Measurements from ENCODE around the gene RHOBTB1.
"Not testable (repeated sequence)": the region's sequence is repeated elsewhere in the genome, so short reads cannot be mapped to it uniquely, and the experiment has no call there.

Gene RHOBTB1

DNA sequence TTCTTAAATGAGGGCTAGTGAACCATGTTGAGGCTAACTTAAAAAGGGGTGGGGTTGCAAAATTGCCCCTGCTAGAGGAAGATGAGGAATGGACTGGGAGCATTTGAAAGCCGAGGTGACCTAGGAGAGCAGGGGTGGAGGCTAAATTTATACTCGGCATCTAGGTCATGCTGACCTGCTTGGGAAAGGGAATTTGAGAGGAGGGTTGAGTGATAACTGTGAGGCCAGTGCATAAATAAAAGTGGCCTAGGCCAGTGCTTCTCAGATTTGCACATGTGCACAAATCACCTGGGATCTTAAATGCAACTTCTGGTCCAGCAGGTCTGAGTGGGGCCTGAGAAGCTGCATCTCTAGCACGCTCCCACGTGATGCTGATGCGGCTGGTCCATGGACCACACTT, 95.3 kb downstream of the RHOBTB1 start:
- Histone ChIP-seq H3K27me3 (no peaks in the 10 kb centered on the region), H3K36me3 (no peaks in the 10 kb centered on the region), H3K4me3 (ENCODE audit: low read depth, low read length) (no peak overlapping the region), H3K9me3 (no peaks in the 10 kb centered on the region), H3K4me1 (no peaks in the 10 kb centered on the region)
- TF ChIP-seq, protein P1, sequence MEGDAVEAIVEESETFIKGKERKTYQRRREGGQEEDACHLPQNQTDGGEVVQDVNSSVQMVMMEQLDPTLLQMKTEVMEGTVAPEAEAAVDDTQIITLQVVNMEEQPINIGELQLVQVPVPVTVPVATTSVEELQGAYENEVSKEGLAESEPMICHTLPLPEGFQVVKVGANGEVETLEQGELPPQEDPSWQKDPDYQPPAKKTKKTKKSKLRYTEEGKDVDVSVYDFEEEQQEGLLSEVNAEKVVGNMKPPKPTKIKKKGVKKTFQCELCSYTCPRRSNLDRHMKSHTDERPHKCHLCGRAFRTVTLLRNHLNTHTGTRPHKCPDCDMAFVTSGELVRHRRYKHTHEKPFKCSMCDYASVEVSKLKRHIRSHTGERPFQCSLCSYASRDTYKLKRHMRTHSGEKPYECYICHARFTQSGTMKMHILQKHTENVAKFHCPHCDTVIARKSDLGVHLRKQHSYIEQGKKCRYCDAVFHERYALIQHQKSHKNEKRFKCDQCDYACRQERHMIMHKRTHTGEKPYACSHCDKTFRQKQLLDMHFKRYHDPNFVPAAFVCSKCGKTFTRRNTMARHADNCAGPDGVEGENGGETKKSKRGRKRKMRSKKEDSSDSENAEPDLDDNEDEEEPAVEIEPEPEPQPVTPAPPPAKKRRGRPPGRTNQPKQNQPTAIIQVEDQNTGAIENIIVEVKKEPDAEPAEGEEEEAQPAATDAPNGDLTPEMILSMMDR (IDR thresholded peaks at IDR 0.05; ENCODE audit: low read depth, low read length), result no peak
- no peak for DNase-seq

DNA sequence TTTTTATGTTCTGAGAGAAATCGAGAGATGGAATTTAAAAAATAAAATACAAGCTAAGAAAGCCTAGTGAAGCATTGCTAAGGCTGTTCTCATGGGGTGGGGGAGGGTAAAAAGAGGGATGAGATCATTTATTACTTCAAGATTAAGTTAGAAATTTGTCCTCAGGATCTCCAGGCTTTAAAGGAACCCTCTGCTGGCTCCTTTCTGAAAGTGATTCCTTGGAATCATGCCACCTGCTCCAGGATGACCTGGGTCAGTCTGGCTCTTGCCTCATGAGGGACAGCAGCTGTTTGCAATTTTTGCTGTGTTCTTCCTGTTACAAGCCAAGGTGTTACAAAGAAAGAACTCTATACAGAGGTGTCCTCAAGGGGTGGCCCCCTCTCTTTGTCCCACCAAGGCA, 95.9 kb downstream of the RHOBTB1 start:
- Histone ChIP-seq H3K4me1 (no peaks in the 10 kb centered on the region), H3K36me3 (no peaks in the 10 kb centered on the region), H3K4me3 (ENCODE audit: low read depth, low read length) (no peak overlapping the region), H3K27me3 (no peaks in the 10 kb centered on the region), H3K9me3 (no peaks in the 10 kb centered on the region)
- TF ChIP-seq, protein P1 (IDR thresholded peaks at IDR 0.05; ENCODE audit: low read depth, low read length), result no peak
- no peak for DNase-seq

DNA sequence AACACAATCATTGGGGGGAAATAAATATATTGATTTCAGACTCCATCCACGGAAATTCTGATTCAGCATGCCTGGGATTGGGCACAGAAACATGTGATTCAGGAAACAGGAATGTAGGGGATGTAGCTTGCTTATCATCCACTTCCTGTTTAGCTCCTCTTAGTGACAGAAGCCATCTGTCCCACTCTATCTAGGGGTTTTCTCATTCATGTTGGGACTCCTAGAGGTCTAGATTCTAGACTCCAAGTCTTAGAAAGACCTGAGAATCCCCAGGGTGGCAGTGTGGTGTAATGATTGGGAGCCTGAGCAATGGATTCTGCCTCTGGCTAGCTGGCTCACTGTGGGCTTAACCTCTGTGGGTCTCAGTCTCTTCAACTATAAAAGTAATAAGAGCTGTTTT, 97.8 kb downstream of the RHOBTB1 start:
- Histone ChIP-seq H3K4me3 (ENCODE audit: low read depth, low read length) (no peak overlapping the region), H3K27me3 (no peaks in the 10 kb centered on the region), H3K9me3 (no peaks in the 10 kb centered on the region), H3K4me1 (no peaks in the 10 kb centered on the region), H3K36me3 (no peaks in the 10 kb centered on the region)
- DNase-seq, result no peak
- TF ChIP-seq, protein P1 (IDR thresholded peaks at IDR 0.05; ENCODE audit: low read depth, low read length), result no peak

DNA sequence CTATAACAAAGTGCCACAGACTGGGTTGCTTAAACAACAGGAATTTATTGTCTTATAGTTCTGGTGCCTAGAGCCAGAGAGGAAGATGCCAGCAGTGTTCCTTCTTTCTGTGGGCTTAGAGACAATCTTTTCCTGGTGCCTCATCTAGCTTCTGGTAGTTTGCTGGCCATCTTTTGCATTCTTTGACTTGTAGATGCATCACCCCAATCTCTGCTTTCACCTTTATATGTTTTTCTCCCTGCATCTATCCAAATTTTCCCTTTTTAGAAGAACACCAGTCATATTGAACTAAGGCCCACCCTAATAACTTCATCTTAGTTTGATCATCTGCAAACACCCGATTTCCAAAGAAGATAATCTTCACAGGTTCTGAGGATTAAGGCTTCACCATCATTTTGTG, 98.9 kb downstream of the RHOBTB1 start:
- TF ChIP-seq, protein P1 (IDR thresholded peaks at IDR 0.05; ENCODE audit: low read depth, low read length), result no peak
- Histone ChIP-seq H3K9me3 (no peaks in the 10 kb centered on the region), H3K27me3 (no peaks in the 10 kb centered on the region), H3K36me3 (no peaks in the 10 kb centered on the region), H3K4me1 (no peaks in the 10 kb centered on the region), H3K4me3 (ENCODE audit: low read depth, low read length) (no peak overlapping the region)
- DNase-seq, result no peak

DNA sequence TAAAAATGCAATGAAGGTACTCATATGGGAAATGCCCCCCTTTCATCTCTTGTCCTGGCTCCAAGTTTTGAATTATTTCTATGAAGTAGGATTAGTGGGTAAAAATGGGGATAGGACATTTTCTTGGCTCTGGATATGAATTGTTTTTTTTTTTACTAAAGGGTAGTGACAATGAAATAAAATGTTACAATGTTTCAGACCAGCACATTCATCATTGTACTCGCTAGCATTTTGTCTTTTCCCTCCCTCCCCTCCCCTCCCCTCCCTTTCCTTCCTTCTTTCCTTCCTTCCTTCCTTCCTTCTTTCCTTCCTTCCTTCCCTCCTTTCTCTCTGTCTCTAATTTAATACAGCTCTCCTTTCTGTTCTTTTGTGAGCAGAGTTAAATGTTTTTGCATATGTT, 101.3 kb downstream of the RHOBTB1 start:
- no peaks in the 10 kb centered on the region for H3K27me3 ChIP-seq
- TF ChIP-seq, protein P1 (IDR thresholded peaks at IDR 0.05; ENCODE audit: low read depth, low read length), result no peak
- H3K4me1 ChIP-seq, result no peaks in the 10 kb centered on the region

DNA sequence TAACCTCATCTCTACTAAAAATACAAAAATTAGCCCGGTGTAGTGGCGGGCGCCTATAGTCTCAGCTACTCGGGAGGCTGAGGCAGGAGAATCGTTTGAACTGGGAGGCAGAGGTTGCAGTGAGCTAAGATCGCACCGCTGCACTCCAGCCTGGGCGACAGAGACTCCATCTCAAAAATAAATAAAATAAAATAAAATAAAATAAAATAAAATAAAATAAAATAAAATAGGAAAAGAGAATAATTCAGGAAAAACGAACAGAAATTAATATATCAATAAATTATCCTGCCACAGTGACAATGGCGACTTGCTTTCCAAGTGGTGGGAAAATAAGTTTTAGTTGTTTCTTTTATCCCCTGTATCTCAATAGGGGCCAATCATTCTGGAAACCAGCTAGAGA, 102.8 kb downstream of the RHOBTB1 start:
- not testable (repeated sequence) for H3K4me3 ChIP-seq (ENCODE audit: low read depth, low read length); H3K4me1 ChIP-seq; H3K36me3 ChIP-seq; H3K9me3 ChIP-seq; DNase-seq; H3K27me3 ChIP-seq

More for the DNA sequence above, 101.3 kb downstream of the RHOBTB1 start:
- Histone ChIP-seq H3K4me3 (ENCODE audit: low read depth, low read length) (no peak overlapping the region), H3K36me3 (no peaks in the 10 kb centered on the region), H3K9me3 (no peaks in the 10 kb centered on the region)
- no peak for DNase-seq

DNA sequence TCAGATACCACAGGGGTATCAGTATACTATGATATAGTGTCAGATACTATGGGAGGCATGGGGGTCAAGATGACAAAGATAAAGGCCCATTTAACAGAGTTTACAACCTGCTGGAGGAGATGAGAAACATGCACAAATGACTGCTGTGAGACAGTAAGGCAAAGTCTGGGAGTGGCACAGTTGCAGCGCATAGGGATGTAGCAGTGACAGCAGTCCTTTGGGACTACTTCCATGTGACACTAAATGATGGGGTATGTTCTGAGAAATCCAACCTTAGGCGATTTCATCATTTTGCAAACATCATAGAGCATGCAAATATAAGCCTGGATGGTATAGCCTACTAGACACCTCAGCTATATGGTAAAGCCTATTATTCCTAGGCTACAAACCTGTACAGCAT, 108.9 kb downstream of the RHOBTB1 start:
- no peak for DNase-seq
- no peaks in the 10 kb centered on the region for H3K27me3 ChIP-seq
- TF ChIP-seq, protein P1 (IDR thresholded peaks at IDR 0.05; ENCODE audit: low read depth, low read length), result no peak
- H3K36me3 ChIP-seq, result no peaks in the 10 kb centered on the region
- no peak overlapping the region for H3K4me3 ChIP-seq (ENCODE audit: low read depth, low read length)
- H3K9me3 ChIP-seq, result no peaks in the 10 kb centered on the region
- no peaks in the 10 kb centered on the region for H3K4me1 ChIP-seq

Data from BE2C (cell line).